K562 (cell line): ENCODE measurements around the gene IDI1. TPM values are rescaled to one million over a fixed set of nuclear protein-coding genes. Genes with fewer than 3 reads are reported as not detected.

ENCODE experiments used
- ATAC-seq: fragments of 200-7000 bp; cut with Tn5 transposase; 3 replicates; pipeline ENCODE4 v1.9.1; 2020; ENCODE audit warnings: moderate library complexity
- BruUV-seq: library from RNA; stranded (reverse); fragments of 400-500 nt; replicated peaks from 2 replicates; lab custom pipeline; 2021; lab: Mats Ljungman, UMichigan
- CTCF ChIA-PET: fragments of 300-600 bp; formaldehyde crosslinking; extraction: SDS; loops from one replicate; lab custom pipeline; 2021; ENCODE audit warnings: low intra/inter-chr PET ratio; lab: Yijun Ruan, JAX
- POLR2A ChIA-PET: fragments of 300-600, 350-650 bp; sonication (Branson Sonifier 250); formaldehyde crosslinking; extraction: SDS; loops from one replicate; lab custom pipeline; 2021; ENCODE audit warnings: antibody characterized with exemption, inconsistent platforms; lab: Yijun Ruan, JAX
- DNase-seq, 4 experiments: peaks; one replicate each; pipeline versions ENCODE4 v3.0.0 to v3.0.0-alpha.2; 2011 to 2018; ENCODE audit warnings: low spot score in 3 of 4, mixed read lengths in 3 of 4; ENCODE audit errors: extremely low read depth in 1 of 4
- FAIRE-seq: peaks from 2 replicates; lab custom pipeline; 2011; peaks lifted over from hg19 to GRCh38; lab: Jason Lieb, UNC
- H2AFZ ChIP-seq: 2 replicates; pipeline ENCODE4 v1.6.0; 2011; ENCODE audit warnings: low read depth, low read length, control low read depth, inconsistent platforms
- H3K27ac ChIP-seq: fragments of 200-600 bp; 3 replicates; pipeline ENCODE4 v1.8.0; 2011; ENCODE audit warnings: low read depth, mild to moderate bottlenecking, control low read depth, inconsistent platforms, low read length, moderate library complexity, mixed read lengths; ENCODE audit errors: extremely low read depth
- H3K27me3 ChIP-seq, 2 experiments: fragments of 300-600 bp in 1 of 2; 2 replicates in 1 of 2; 3 replicates in 1 of 2; pipeline versions ENCODE4 v1.6.0 to v1.8.0; 2011; ENCODE audit warnings: inconsistent platforms in 2 of 2, low read length in 2 of 2, mild to moderate bottlenecking in 1 of 2, mixed read lengths in 1 of 2, moderate library complexity in 1 of 2; ENCODE audit not compliant: control insufficient read depth in 2 of 2, insufficient read depth in 2 of 2
- H3K36me3 ChIP-seq: fragments of 300-600 bp; 3 replicates; pipeline ENCODE4 v1.8.0; 2011; ENCODE audit warnings: mild to moderate bottlenecking, low read length, inconsistent platforms; ENCODE audit not compliant: control insufficient read depth, insufficient read depth
- H3K4me1 ChIP-seq, 2 experiments: fragments of 200-600 bp in 1 of 2; replicated peaks in 1 of 2; 2 replicates in 1 of 2; 3 replicates in 1 of 2; pipeline versions ENCODE4 v1.5.1 to v1.8.0; 2011; ENCODE audit warnings: inconsistent platforms in 2 of 2, low read length in 2 of 2, mild to moderate bottlenecking in 1 of 2, mixed read lengths in 1 of 2, moderate library complexity in 1 of 2; ENCODE audit not compliant: control insufficient read depth in 2 of 2, insufficient read depth in 2 of 2
- H3K4me2 ChIP-seq: 2 replicates; pipeline ENCODE4 v1.6.1; 2011; ENCODE audit warnings: low read length, control low read depth, inconsistent platforms, mixed read lengths; ENCODE audit not compliant: insufficient read depth
- H3K4me3 ChIP-seq: fragments of 200-600 bp; sonication (generic), shearing (Covaris generic); 2 replicates; pipeline ENCODE4 v1.5.1; 2016; ENCODE audit warnings: control low read depth, inconsistent platforms
- H3K79me2 ChIP-seq: fragments of 200-600 bp; 3 replicates; pipeline ENCODE4 v1.8.0; 2011; ENCODE audit warnings: low read length, inconsistent platforms; ENCODE audit not compliant: control insufficient read depth, insufficient read depth
- H3K9ac ChIP-seq, 2 experiments: 2 replicates each; pipeline versions ENCODE4 v1.6.0 to v1.6.1; 2011; ENCODE audit warnings: low read depth in 2 of 2, low read length in 2 of 2, control low read depth in 1 of 2, inconsistent platforms in 1 of 2, mild to moderate bottlenecking in 1 of 2, mixed read lengths in 1 of 2; ENCODE audit not compliant: insufficient read depth in 1 of 2
- H3K9me1 ChIP-seq: one replicate; pipeline ENCODE4 v1.6.0; 2011; ENCODE audit warnings: inconsistent platforms, mild to moderate bottlenecking, low read length, moderate library complexity; ENCODE audit not compliant: control insufficient read depth, insufficient read depth
- H3K9me3 ChIP-seq: replicated peaks from 2 replicates; pipeline ENCODE4 v1.5.1; 2011; ENCODE audit warnings: low read depth, low read length, inconsistent platforms; ENCODE audit not compliant: control insufficient read depth, insufficient read depth
- H4K20me1 ChIP-seq: replicated peaks from 2 replicates; pipeline ENCODE4 v1.6.1; 2011; ENCODE audit warnings: low read length, inconsistent platforms, mixed read lengths; ENCODE audit not compliant: control insufficient read depth, insufficient read depth
- EHMT2 ChIP-seq: fragments of 450-650 bp; IDR thresholded peaks from 2 replicates; pipeline ENCODE4 v1.6.1; 2018; ENCODE audit warnings: antibody characterized with exemption
- GABPA ChIP-seq: fragments of 200-800 bp; sonication (Bioruptor generic); conservative IDR thresholded peaks from 2 replicates; pipeline ENCODE4 v1.6.1; 2016; ENCODE audit warnings: low read depth, missing genetic modification characterization, missing compliant biosample characterization
- HDAC1 ChIP-seq, 2 experiments: fragments of 450-650 bp; IDR thresholded peaks; 2 replicates each; pipeline ENCODE4 v1.6.1; 2016 to 2017; ENCODE audit warnings: inconsistent platforms in 1 of 2, mild to moderate bottlenecking in 1 of 2, moderate library complexity in 1 of 2
- HMG20A ChIP-seq: fragments of 450-650 bp; formaldehyde crosslinking; conservative IDR thresholded peaks from 2 replicates; pipeline ENCODE4 v1.4.0; 2020; ENCODE audit warnings: mild to moderate bottlenecking, mixed read lengths
- RBFOX2 ChIP-seq: fragments of 200-400 bp; formaldehyde crosslinking; IDR thresholded peaks from 2 replicates; pipeline ENCODE4 v1.6.1; 2017; ENCODE audit warnings: low read depth, mild to moderate bottlenecking, low read length, moderate library complexity
- ZNF197 ChIP-seq: fragments of 200-800 bp; sonication (Bioruptor generic); IDR thresholded peaks from 2 replicates; pipeline ENCODE4 v1.6.1; 2016; ENCODE audit warnings: low read depth, missing genetic modification characterization, missing compliant biosample characterization
- WGBS: fragments of 100-300 bp; shearing (Covaris generic); methylation state at CpG from one replicate; pipeline ENCODE4 v1.1.6; 2016; ENCODE audit warnings: low coverage, mixed read lengths; ENCODE audit not compliant: insufficient coverage; ENCODE audit errors: missing lambda C conversion rate; 5-methylcytosine and 5-hydroxymethylcytosine counted together
- in situ Hi-C: fragments of 300-500 bp; cut with MboI; formaldehyde crosslinking; loops from 4 replicates; pipeline ENCODE4 v1.15.0; 2018; ENCODE audit warnings: inconsistent platforms, mixed read lengths
- intact Hi-C: fragments of 100-400 bp; cut with micrococcal nuclease; formaldehyde crosslinking; loops from 2 replicates; pipeline ENCODE4 v1.14.2; 2022
- polyA plus RNA-seq, 8 experiments: library from polyadenylated mRNA; depleted of rRNA in 4 of 8; stranded (reverse) in 5 of 8; unstranded in 3 of 8; fragments of >200 nt; fragmentation: Nextera tagmentation in 2 of 8; fragmentation: Illumina TruSeq in 1 of 8; extraction: Ambion mirVana in 2 of 8; extraction: Trizol in 1 of 8; gene quantifications; 2 replicates each; pipeline versions ENCODE4 v1.2.1 to v1.2.3, GENCODE V29; 2011 to 2014; ENCODE audit warnings: inconsistent platforms in 1 of 8, missing spikeins in 1 of 8
- total RNA-seq, 7 experiments: library from RNA; depleted of rRNA in 6 of 7; stranded (reverse); fragments of >200 nt in 6 of 7; fragmentation: Illumina TruSeq in 2 of 7; extraction: Trizol in 2 of 7; gene quantifications; 2 replicates each; pipeline versions ENCODE4 v1.2.1 to v1.2.3, GENCODE V29; 2011 to 2021; ENCODE audit warnings: low replicate concordance in 1 of 7
- TF ChIP-seq, protein P1 (sequence below): fragments of 450-650 bp; IDR thresholded peaks from 2 replicates; pipeline ENCODE4 v1.6.1; 2016; ENCODE audit warnings: antibody characterized with exemption
- TF ChIP-seq, protein P2 (sequence below): IDR thresholded peaks from 2 replicates; pipeline ENCODE4 v1.6.1; 2011; ENCODE audit not compliant: insufficient read length; ENCODE audit errors: extremely low read depth
- TF ChIP-seq, protein P3 (sequence below): sonication (generic); formaldehyde crosslinking; IDR thresholded peaks from 2 replicates; pipeline ENCODE4 v1.8.0; 2022; ENCODE audit warnings: mild to moderate bottlenecking, missing genetic modification reagents
- TF ChIP-seq, protein P4 (sequence below): sonication (generic); formaldehyde crosslinking; IDR thresholded peaks from 2 replicates; pipeline ENCODE4 v1.9.0; 2022; ENCODE audit warnings: mild to moderate bottlenecking, missing genetic modification reagents
- TF ChIP-seq, protein P5 (sequence below), 2 experiments: fragments of 250-450 bp in 1 of 2; fragments of 450-650 bp in 1 of 2; sonication (Bioruptor Pico) in 1 of 2; IDR thresholded peaks; 2 replicates each; pipeline versions ENCODE4 v1.6.1 to v1.8.0; 2016 to 2021; ENCODE audit warnings: mild to moderate bottlenecking in 2 of 2, moderate library complexity in 2 of 2, missing compliant biosample characterization in 1 of 2, missing genetic modification characterization in 1 of 2
- TF ChIP-seq, protein P6 (sequence below): sonication (generic); formaldehyde crosslinking; IDR thresholded peaks from 2 replicates; pipeline ENCODE4 v1.8.0; 2022; ENCODE audit warnings: mild to moderate bottlenecking, missing genetic modification reagents

The IDI1 gene
- total and polyA plus RNA-seq, 9 of the 15 experiments (the other 6 are each of a cell fraction or from before 2014, with no cell fraction given) = 70.0 to 265 (median 119) TPM

DNA sequence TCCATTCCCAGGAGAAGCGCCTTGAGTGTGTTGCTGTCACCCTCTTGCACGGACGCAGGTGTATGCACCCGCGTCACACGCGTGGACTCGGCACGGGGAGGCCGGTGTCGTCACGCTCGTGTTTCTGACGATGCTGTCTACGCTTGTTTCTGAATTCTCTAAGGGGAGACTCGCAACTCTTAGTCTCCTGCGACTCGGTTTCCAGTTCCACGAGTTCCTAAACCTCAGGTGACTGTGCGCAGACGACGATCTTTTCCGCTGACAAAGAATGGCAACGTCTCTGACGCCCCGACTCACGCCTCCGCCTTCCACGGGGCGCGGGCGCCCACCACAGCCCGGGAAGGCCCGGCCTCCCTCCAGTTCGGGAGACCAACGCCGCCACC is 579 bp downstream of the IDI1 start:
- intact Hi-C loops = no loop called here
- H3K4me3 ChIP-seq = peak overlapping the region; percentile 94
- H2AFZ ChIP-seq = peak overlapping the region; percentile 43; the same call in 1 of the 2 replicates
- TSS peak; percentile 69 for BruUV-seq
- H3K9ac ChIP-seq = peak overlapping the region; percentile 89 to 97
- CTCF ChIA-PET = no interaction called here
- DNase-seq = no peak
- no peak; the same call in 1 of the 3 replicates for ATAC-seq
- H3K9me1 ChIP-seq = peaks cover 13% of the 10 kb centered on the region
- H3K27me3 ChIP-seq = no peaks in the 10 kb centered on the region
- H3K9me3 ChIP-seq = no peaks in the 10 kb centered on the region
- peaks cover 45% of the 10 kb centered on the region for H4K20me1 ChIP-seq
- peak overlapping the region; percentile 93 for H3K27ac ChIP-seq
- H3K36me3 ChIP-seq = peaks cover 65% of the 10 kb centered on the region
- H3K79me2 ChIP-seq = peaks cover 77% of the 10 kb centered on the region
- WGBS = under 1% methylated on average over 28 of the region's 37 CpGs
- POLR2A ChIA-PET = interaction anchor here (0.7 to 3.5 kb wide), 9 partner anchors 9 to 115 kb away, joined by 3 to 25 read pairs (median 4); no protein-coding TSS in a partner anchor
- in situ Hi-C loops = no loop called here
- H3K4me2 ChIP-seq = peak overlapping the region; percentile 100
- FAIRE-seq = no peak
- H3K4me1 ChIP-seq = peaks cover 21 to 31% of the 10 kb centered on the region in 2 experiments
- TF ChIP-seq, protein P1, sequence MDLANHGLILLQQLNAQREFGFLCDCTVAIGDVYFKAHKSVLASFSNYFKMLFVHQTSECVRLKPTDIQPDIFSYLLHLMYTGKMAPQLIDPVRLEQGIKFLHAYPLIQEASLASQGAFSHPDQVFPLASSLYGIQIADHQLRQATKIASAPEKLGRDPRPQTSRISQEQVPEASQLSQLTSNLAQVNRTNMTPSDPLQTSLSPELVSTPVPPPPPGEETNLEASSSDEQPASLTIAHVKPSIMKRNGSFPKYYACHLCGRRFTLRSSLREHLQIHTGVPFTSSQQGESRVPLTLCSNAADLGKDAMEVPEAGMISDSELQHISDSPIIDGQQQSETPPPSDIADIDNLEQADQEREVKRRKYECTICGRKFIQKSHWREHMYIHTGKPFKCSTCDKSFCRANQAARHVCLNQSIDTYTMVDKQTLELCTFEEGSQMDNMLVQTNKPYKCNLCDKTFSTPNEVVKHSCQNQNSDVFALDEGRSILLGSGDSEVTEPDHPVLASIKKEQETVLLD = 0 out of 2 replicates have a peak, but pooled peaks have one; percentile 43
- TF ChIP-seq, protein P2, sequence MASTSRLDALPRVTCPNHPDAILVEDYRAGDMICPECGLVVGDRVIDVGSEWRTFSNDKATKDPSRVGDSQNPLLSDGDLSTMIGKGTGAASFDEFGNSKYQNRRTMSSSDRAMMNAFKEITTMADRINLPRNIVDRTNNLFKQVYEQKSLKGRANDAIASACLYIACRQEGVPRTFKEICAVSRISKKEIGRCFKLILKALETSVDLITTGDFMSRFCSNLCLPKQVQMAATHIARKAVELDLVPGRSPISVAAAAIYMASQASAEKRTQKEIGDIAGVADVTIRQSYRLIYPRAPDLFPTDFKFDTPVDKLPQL = no peak
- TF ChIP-seq, protein P3, sequence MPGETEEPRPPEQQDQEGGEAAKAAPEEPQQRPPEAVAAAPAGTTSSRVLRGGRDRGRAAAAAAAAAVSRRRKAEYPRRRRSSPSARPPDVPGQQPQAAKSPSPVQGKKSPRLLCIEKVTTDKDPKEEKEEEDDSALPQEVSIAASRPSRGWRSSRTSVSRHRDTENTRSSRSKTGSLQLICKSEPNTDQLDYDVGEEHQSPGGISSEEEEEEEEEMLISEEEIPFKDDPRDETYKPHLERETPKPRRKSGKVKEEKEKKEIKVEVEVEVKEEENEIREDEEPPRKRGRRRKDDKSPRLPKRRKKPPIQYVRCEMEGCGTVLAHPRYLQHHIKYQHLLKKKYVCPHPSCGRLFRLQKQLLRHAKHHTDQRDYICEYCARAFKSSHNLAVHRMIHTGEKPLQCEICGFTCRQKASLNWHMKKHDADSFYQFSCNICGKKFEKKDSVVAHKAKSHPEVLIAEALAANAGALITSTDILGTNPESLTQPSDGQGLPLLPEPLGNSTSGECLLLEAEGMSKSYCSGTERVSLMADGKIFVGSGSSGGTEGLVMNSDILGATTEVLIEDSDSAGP (CRISPR knock-in tag) = 0 out of 2 replicates have a peak, but pooled peaks have one; percentile 41
- TF ChIP-seq, protein P4, sequence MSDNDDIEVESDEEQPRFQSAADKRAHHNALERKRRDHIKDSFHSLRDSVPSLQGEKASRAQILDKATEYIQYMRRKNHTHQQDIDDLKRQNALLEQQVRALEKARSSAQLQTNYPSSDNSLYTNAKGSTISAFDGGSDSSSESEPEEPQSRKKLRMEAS (CRISPR knock-in tag) = no peak
- TF ChIP-seq EHMT2 = no peak
- TF ChIP-seq HMG20A = no peak
- TF ChIP-seq ZNF197 (CRISPR knock-in tag) = no peak
- TF ChIP-seq GABPA (tag) = no peak
- TF ChIP-seq, protein P5, sequence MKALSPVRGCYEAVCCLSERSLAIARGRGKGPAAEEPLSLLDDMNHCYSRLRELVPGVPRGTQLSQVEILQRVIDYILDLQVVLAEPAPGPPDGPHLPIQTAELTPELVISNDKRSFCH (CRISPR knock-in tag; IDR thresholded peaks at IDR 0.05) = no peak
- TF ChIP-seq, protein P5 (tag; IDR thresholded peaks at IDR 0.05) = no peak
- TF ChIP-seq RBFOX2 = no peak
- TF ChIP-seq HDAC1 (IDR thresholded peaks at IDR 0.05) = peak in 1 of 2 experiments; percentile 9; a peak in 1 of 4 replicates
- TF ChIP-seq, protein P6, sequence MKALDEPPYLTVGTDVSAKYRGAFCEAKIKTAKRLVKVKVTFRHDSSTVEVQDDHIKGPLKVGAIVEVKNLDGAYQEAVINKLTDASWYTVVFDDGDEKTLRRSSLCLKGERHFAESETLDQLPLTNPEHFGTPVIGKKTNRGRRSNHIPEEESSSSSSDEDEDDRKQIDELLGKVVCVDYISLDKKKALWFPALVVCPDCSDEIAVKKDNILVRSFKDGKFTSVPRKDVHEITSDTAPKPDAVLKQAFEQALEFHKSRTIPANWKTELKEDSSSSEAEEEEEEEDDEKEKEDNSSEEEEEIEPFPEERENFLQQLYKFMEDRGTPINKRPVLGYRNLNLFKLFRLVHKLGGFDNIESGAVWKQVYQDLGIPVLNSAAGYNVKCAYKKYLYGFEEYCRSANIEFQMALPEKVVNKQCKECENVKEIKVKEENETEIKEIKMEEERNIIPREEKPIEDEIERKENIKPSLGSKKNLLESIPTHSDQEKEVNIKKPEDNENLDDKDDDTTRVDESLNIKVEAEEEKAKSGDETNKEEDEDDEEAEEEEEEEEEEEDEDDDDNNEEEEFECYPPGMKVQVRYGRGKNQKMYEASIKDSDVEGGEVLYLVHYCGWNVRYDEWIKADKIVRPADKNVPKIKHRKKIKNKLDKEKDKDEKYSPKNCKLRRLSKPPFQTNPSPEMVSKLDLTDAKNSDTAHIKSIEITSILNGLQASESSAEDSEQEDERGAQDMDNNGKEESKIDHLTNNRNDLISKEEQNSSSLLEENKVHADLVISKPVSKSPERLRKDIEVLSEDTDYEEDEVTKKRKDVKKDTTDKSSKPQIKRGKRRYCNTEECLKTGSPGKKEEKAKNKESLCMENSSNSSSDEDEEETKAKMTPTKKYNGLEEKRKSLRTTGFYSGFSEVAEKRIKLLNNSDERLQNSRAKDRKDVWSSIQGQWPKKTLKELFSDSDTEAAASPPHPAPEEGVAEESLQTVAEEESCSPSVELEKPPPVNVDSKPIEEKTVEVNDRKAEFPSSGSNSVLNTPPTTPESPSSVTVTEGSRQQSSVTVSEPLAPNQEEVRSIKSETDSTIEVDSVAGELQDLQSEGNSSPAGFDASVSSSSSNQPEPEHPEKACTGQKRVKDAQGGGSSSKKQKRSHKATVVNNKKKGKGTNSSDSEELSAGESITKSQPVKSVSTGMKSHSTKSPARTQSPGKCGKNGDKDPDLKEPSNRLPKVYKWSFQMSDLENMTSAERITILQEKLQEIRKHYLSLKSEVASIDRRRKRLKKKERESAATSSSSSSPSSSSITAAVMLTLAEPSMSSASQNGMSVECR (CRISPR knock-in tag) = peak; percentile 78
